OCI-LY7 (cell line): ENCODE results near the gene FLT3. TPM values are rescaled to one million over a fixed set of nuclear protein-coding genes. Genes with fewer than 3 reads are reported as not detected.

Experiments used
- BruUV-seq: library from RNA; stranded (reverse); fragments of 400-500 nt; replicated peaks from 2 replicates; lab custom pipeline; 2021; lab: Mats Ljungman, UMichigan
- CTCF ChIA-PET: fragments of 300-600 bp; sonication (Branson Sonifier 250); formaldehyde crosslinking; loops from one replicate; lab custom pipeline; 2022; ENCODE audit warnings: antibody characterized with exemption; ENCODE audit not compliant: unreplicated experiment; lab: Charles Lee
- POLR2A ChIA-PET: fragments of 300-600 bp; sonication (Branson Sonifier 250); formaldehyde crosslinking; loops from one replicate; lab custom pipeline; 2022; ENCODE audit warnings: antibody characterized with exemption; lab: Charles Lee
- DNase-seq: peaks from one replicate; pipeline ENCODE4 v3.0.0-alpha.2; 2015; ENCODE audit warnings: low spot score
- H2AFZ ChIP-seq: fragments of 200-600 bp; sonication (generic), shearing (Covaris generic); 2 replicates; pipeline ENCODE4 v1.6.1; 2014; ENCODE audit warnings: mild to moderate bottlenecking, antibody characterized with exemption, low read length, moderate library complexity
- H3K27ac ChIP-seq: fragments of 200-600 bp; sonication (generic); 2 replicates; pipeline ENCODE4 v1.5.1; 2014; ENCODE audit warnings: mixed run types, low read depth, mild to moderate bottlenecking, moderate library complexity, low read length, inconsistent platforms; ENCODE audit not compliant: poor library complexity, severe bottlenecking
- H3K36me3 ChIP-seq: fragments of 200-600 bp; sonication (generic); 2 replicates; pipeline ENCODE4 v1.6.1; 2014; ENCODE audit warnings: mild to moderate bottlenecking, antibody characterized with exemption, low read length, moderate library complexity, mixed read lengths; ENCODE audit not compliant: insufficient read depth
- H3K4me1 ChIP-seq: fragments of 200-600 bp; sonication (generic); 2 replicates; pipeline ENCODE4 v1.5.1; 2014; ENCODE audit warnings: mild to moderate bottlenecking, low read length; ENCODE audit not compliant: insufficient read depth, poor library complexity, severe bottlenecking
- H3K4me2 ChIP-seq: fragments of 200-600 bp; sonication (generic); 2 replicates; pipeline ENCODE4 v1.6.1; 2014; ENCODE audit warnings: mild to moderate bottlenecking, low read length
- H3K4me3 ChIP-seq: fragments of 200-600 bp; sonication (generic); 2 replicates; pipeline ENCODE4 v1.5.1; 2014; ENCODE audit warnings: mild to moderate bottlenecking, low read depth, low read length; ENCODE audit not compliant: poor library complexity, severe bottlenecking
- H3K79me2 ChIP-seq: fragments of 200-600 bp; sonication (generic); 2 replicates; pipeline ENCODE4 v1.6.1; 2016; ENCODE audit warnings: low read depth, mild to moderate bottlenecking, low read length, moderate library complexity, mixed read lengths; ENCODE audit not compliant: insufficient read depth
- H3K9me2 ChIP-seq: fragments of 200-600 bp; sonication (generic); 2 replicates; pipeline ENCODE4 v1.6.1; 2016; ENCODE audit warnings: mild to moderate bottlenecking, low read length, mixed read lengths; ENCODE audit not compliant: insufficient read depth
- H3K9me3 ChIP-seq: fragments of 200-600 bp; sonication (generic); 2 replicates; pipeline ENCODE4 v1.6.1; 2014; ENCODE audit warnings: mild to moderate bottlenecking, mixed run types, low read length, mixed read lengths
- H4K20me1 ChIP-seq: fragments of 200-600 bp; sonication (generic); 2 replicates; pipeline ENCODE4 v1.6.1; 2014; ENCODE audit warnings: mild to moderate bottlenecking, antibody characterized with exemption, low read length, moderate library complexity, mixed read lengths; ENCODE audit not compliant: insufficient read depth
- EZH2phosphoT487 ChIP-seq: fragments of 200-600 bp; sonication (generic); IDR thresholded peaks from 2 replicates; pipeline ENCODE4 v1.6.1; 2018; ENCODE audit warnings: low read depth, borderline replicate concordance, mild to moderate bottlenecking, mixed run types, antibody characterized with exemption, low read length, moderate library complexity, mixed read lengths
- intact Hi-C: fragments of 100-400 bp; cut with micrococcal nuclease; formaldehyde crosslinking; loops from one replicate; pipeline ENCODE4 v1.10.0; 2022; ENCODE audit not compliant: unreplicated experiment
- total RNA-seq, 2 experiments: library from RNA; depleted of rRNA in 1 of 2; stranded (reverse); fragments of >200 nt in 1 of 2; shearing (Covaris generic) in 1 of 2; gene quantifications; 2 replicates each; pipeline ENCODE4 v1.2.3, GENCODE V29; 2014 to 2022
- TF ChIP-seq, protein P1 (sequence below): fragments of 200-600 bp; sonication (generic); conservative IDR thresholded peaks from 2 replicates; pipeline ENCODE4 v1.5.1; 2014; ENCODE audit warnings: mild to moderate bottlenecking, antibody characterized with exemption, low read length, moderate library complexity, mixed read lengths

The FLT3 gene
- total RNA-seq, 2 experiments from 2014 or later, result not detected

DNA sequence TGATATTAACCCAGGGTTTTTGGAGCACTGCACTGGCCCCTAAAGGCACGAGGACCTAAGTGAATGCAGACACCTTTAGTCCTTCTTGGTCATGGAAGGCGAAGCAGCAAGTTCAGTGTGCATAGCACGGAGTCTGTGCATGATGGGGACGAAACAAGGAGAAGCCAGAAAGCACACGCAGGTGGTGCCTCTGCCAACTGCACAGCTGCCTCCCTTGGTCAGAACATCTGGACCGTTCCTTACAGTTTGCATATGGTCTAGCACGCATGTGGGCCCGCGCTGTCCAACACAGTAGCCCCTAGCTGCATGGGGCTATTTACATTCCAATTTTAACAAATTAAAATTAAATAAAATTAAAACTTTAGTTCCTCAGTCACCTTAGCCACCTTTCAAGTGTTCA, 44.0 kb downstream of the FLT3 start:
- BruUV-seq, result no TSS peak
- no peaks in the 10 kb centered on the region for H3K36me3 ChIP-seq
- H3K4me3 ChIP-seq, result no peak overlapping the region
- H3K4me1 ChIP-seq, result no peaks in the 10 kb centered on the region
- no peak for DNase-seq
- H3K9me3 ChIP-seq, result no peaks in the 10 kb centered on the region
- H3K9me2 ChIP-seq, result no peaks in the 10 kb centered on the region
- intact Hi-C loops, result loop anchor here (5.0 kb wide), 1 partner anchor 581 kb away; no protein-coding TSS in a partner anchor
- H3K4me2 ChIP-seq, result no peak overlapping the region
- no peaks in the 10 kb centered on the region for H3K79me2 ChIP-seq
- no peaks in the 10 kb centered on the region for H4K20me1 ChIP-seq
- no peak overlapping the region for H2AFZ ChIP-seq
- TF ChIP-seq, protein P1, sequence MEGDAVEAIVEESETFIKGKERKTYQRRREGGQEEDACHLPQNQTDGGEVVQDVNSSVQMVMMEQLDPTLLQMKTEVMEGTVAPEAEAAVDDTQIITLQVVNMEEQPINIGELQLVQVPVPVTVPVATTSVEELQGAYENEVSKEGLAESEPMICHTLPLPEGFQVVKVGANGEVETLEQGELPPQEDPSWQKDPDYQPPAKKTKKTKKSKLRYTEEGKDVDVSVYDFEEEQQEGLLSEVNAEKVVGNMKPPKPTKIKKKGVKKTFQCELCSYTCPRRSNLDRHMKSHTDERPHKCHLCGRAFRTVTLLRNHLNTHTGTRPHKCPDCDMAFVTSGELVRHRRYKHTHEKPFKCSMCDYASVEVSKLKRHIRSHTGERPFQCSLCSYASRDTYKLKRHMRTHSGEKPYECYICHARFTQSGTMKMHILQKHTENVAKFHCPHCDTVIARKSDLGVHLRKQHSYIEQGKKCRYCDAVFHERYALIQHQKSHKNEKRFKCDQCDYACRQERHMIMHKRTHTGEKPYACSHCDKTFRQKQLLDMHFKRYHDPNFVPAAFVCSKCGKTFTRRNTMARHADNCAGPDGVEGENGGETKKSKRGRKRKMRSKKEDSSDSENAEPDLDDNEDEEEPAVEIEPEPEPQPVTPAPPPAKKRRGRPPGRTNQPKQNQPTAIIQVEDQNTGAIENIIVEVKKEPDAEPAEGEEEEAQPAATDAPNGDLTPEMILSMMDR, result no peak
- no peak for TF ChIP-seq EZH2phosphoT487
- no peak overlapping the region for H3K27ac ChIP-seq
- ChIA-PET POLR2A (no interaction called here), CTCF (no interaction called here)

DNA sequence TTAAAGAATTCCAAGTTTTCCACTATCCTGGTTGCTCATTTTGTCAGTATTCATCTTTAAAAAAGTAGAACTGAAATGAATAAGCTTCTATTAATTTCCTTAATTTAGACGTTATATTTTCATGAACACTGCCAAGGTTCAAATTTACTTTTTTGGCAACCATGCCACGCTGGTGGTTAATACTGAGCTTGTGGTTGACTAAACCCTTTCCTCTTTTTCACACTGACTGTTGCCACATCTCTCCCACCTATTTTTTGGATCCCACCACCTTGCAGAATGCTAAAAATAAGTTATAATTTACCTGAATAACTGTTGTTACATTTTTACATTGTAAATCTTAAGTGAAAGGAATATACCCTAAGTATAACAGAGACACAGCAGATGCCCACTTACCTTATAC, 45.0 kb downstream of the FLT3 start:
- Histone ChIP-seq H3K4me3 (no peak overlapping the region), H3K27ac (no peak overlapping the region), H3K36me3 (no peaks in the 10 kb centered on the region), H3K79me2 (no peaks in the 10 kb centered on the region), H2AFZ (0 out of 2 replicates have a peak overlapping the region, but pooled peaks have one; percentile 29), H3K9me2 (no peaks in the 10 kb centered on the region), H3K9me3 (no peaks in the 10 kb centered on the region), H3K4me1 (peaks cover 2% of the 10 kb centered on the region), H3K4me2 (no peak overlapping the region), H4K20me1 (no peaks in the 10 kb centered on the region)
- no TSS peak for BruUV-seq
- intact Hi-C loops, result loop anchor here (5.0 kb wide), 1 partner anchor 582 kb away; no protein-coding TSS in a partner anchor
- TF ChIP-seq, protein P1, result no peak
- no peak for TF ChIP-seq EZH2phosphoT487
- ChIA-PET POLR2A (interaction anchor here (0.7 kb wide), 2 partner anchors 31 to 241 kb away, joined by 3 read pairs; no protein-coding TSS in a partner anchor), CTCF (no interaction called here)
- DNase-seq, result no peak

DNA sequence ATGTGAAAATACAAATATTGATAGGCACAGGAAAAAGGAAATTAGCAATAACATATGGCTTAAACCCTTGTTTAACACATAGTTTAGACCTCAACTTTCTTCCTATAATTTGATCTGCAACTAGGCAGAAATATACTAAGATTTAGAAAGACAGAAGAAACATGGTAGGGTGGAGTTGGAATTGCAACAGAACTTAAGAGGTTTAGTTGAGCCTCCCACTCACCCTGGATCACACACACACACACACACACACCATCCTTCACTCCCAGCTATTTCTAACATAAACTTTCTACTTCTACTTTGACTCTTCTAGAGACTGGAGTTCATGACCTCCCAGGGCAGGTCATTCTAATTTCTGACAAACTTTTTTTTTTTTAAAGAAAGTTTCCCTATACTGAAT, 47.4 kb downstream of the FLT3 start:
- POLR2A ChIA-PET, result interaction anchor here (0.6 to 0.7 kb wide), 2 partner anchors 7 to 746 kb away, joined by 3 read pairs; no protein-coding TSS in a partner anchor
- H3K27ac ChIP-seq, result no peak overlapping the region
- no peaks in the 10 kb centered on the region for H4K20me1 ChIP-seq
- no peak overlapping the region for H3K4me2 ChIP-seq
- intact Hi-C loops, result no loop called here
- H3K79me2 ChIP-seq, result no peaks in the 10 kb centered on the region
- CTCF ChIA-PET, result no interaction called here
- H2AFZ ChIP-seq, result no peak overlapping the region
- no TSS peak for BruUV-seq
- H3K9me2 ChIP-seq, result no peaks in the 10 kb centered on the region
- no peaks in the 10 kb centered on the region for H3K36me3 ChIP-seq
- no peaks in the 10 kb centered on the region for H3K9me3 ChIP-seq
- no peak for TF ChIP-seq EZH2phosphoT487
- no peak for DNase-seq
- H3K4me1 ChIP-seq, result peaks cover 26% of the 10 kb centered on the region
- H3K4me3 ChIP-seq, result no peak overlapping the region
